Keratinocyte (primary cell): ENCODE measurements around the gene TENM3. TPM values are rescaled to one million over a fixed set of nuclear protein-coding genes. Genes with fewer than 3 reads are reported as not detected.

Experiments used
- DNase-seq: peaks from one replicate; pipeline ENCODE4 v3.0.0-alpha.2; 2011; ENCODE audit warnings: low read depth, missing footprints, low spot score
- FAIRE-seq: peaks from 2 replicates; lab custom pipeline; 2011; peaks lifted over from hg19 to GRCh38; lab: Jason Lieb, UNC
- H2AFZ ChIP-seq: 2 replicates; pipeline ENCODE4 v1.6.0; 2012; ENCODE audit warnings: low read length, control low read depth, inconsistent platforms; ENCODE audit not compliant: control insufficient read depth
- H3K27ac ChIP-seq: 2 replicates; pipeline ENCODE4 v1.5.1; 2011; ENCODE audit warnings: low read length; ENCODE audit not compliant: control insufficient read depth, insufficient read depth
- H3K27me3 ChIP-seq: 3 replicates; pipeline ENCODE4 v1.6.0; 2011; ENCODE audit warnings: low read length; ENCODE audit not compliant: control insufficient read depth, insufficient read depth; ENCODE audit errors: extremely low read depth
- H3K36me3 ChIP-seq, 2 experiments: 2 replicates in 1 of 2; 3 replicates in 1 of 2; pipeline ENCODE4 v1.5.1; 2011; ENCODE audit warnings: low read length in 2 of 2, mild to moderate bottlenecking in 1 of 2; ENCODE audit not compliant: control insufficient read depth in 2 of 2, insufficient read depth in 2 of 2; ENCODE audit errors: extremely low read depth in 1 of 2
- H3K4me1 ChIP-seq: 3 replicates; pipeline ENCODE4 v1.5.1; 2011; ENCODE audit warnings: low read length; ENCODE audit not compliant: control insufficient read depth, insufficient read depth; ENCODE audit errors: extremely low read depth
- H3K4me2 ChIP-seq: 3 replicates; pipeline ENCODE4 v1.6.0; 2011; ENCODE audit warnings: low read depth, low read length; ENCODE audit not compliant: control insufficient read depth, insufficient read depth; ENCODE audit errors: extremely low read depth
- H3K4me3 ChIP-seq, 3 experiments: fragments of 200-600 bp in 1 of 3; sonication (generic) in 1 of 3; 2 replicates in 2 of 3; 3 replicates in 1 of 3; pipeline ENCODE4 v1.5.1; 2011 to 2016; ENCODE audit warnings: low read length in 3 of 3, mild to moderate bottlenecking in 3 of 3, control low read depth in 2 of 3, inconsistent platforms in 1 of 3, low read depth in 1 of 3, mixed read lengths in 1 of 3, mixed run types in 1 of 3, moderate library complexity in 1 of 3; ENCODE audit not compliant: control insufficient read depth in 2 of 3, insufficient read depth in 2 of 3; ENCODE audit errors: extremely low read depth in 1 of 3
- H3K79me2 ChIP-seq: 2 replicates; pipeline ENCODE4 v1.6.0; 2012; ENCODE audit warnings: low read length; ENCODE audit not compliant: control insufficient read depth, insufficient read depth
- H3K9ac ChIP-seq: 3 replicates; pipeline ENCODE4 v1.6.0; 2011; ENCODE audit warnings: low read length; ENCODE audit not compliant: control insufficient read depth, insufficient read depth; ENCODE audit errors: extremely low read depth
- H3K9me1 ChIP-seq: 3 replicates; pipeline ENCODE4 v1.6.0; 2011; ENCODE audit warnings: low read length; ENCODE audit not compliant: control insufficient read depth, insufficient read depth; ENCODE audit errors: extremely low read depth
- H3K9me3 ChIP-seq: 2 replicates; pipeline ENCODE4 v1.5.1; 2012; ENCODE audit warnings: low read depth, low read length; ENCODE audit not compliant: control insufficient read depth
- H4K20me1 ChIP-seq: 3 replicates; pipeline ENCODE4 v1.6.0; 2011; ENCODE audit warnings: low read length; ENCODE audit not compliant: control insufficient read depth, insufficient read depth; ENCODE audit errors: extremely low read depth
- CTCF ChIP-seq, 3 experiments: IDR thresholded peaks in 1 of 3; conservative IDR thresholded peaks in 1 of 3; optimal IDR thresholded peaks in 1 of 3; 2 replicates in 2 of 3; 3 replicates in 1 of 3; pipeline versions ENCODE3 to v1.5.1; 2011; ENCODE audit warnings: low read length in 3 of 3, mild to moderate bottlenecking in 3 of 3, moderate library complexity in 2 of 3, control low read depth in 1 of 3, inconsistent platforms in 1 of 3; ENCODE audit not compliant: insufficient read depth in 2 of 3; ENCODE audit errors: extremely low read depth in 1 of 3
- EZH2 ChIP-seq: IDR thresholded peaks from one replicate; pipeline ENCODE4 v1.6.1; 2012; ENCODE audit warnings: inconsistent platforms, mild to moderate bottlenecking, low read length, moderate library complexity
- dilution Hi-C: fragments of 300-500 bp; cut with MboI; formaldehyde crosslinking; loops from one replicate; pipeline ENCODE4 v1.7.0; 2020; ENCODE audit warnings: low sequenced_read_pairs; ENCODE audit not compliant: extremely low pct_ligation_motif_present
- polyA plus RNA-seq, 5 experiments: library from polyadenylated mRNA; depleted of rRNA in 3 of 5; stranded (reverse) in 3 of 5; stranded (forward) in 1 of 5; unstranded in 1 of 5; fragments of >200 nt; gene quantifications; 1 replicate in 1 of 5; 2 replicates in 3 of 5; 3 replicates in 1 of 5; pipeline versions ENCODE4 v1.2.1 to v1.2.3, GENCODE V29; 2011 to 2012; ENCODE audit warnings: missing spikeins in 2 of 5, low read depth in 1 of 5, low replicate concordance in 1 of 5

TENM3 gene
- polyA plus RNA-seq, 1 donor (not counting 4 experiments of a cell fraction or from before 2014, with no cell fraction given) = 17.0 TPM

DNA sequence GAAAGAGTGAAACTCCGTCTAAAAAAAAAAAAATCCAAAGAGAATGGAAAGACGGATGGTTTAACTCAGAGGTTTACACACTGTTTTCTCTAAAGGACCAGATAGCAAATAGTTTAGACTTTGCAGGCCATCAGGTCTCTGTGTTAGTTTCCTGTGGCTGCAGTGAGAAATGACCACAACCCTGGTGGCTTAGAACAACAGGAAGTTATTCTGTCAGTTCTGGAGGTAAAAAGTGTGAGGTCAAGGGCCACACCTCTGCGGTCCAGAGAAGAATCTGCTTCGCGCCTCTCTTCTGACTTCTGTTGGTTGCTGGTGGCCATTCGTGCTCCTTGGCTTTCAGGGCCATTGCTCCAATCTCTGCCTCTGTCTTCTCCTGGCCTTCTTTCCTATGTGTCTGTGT lies 76.9 kb downstream of the TENM3 start:
- DNase-seq = no peak
- Histone ChIP-seq H3K9me1 (no peaks in the 10 kb centered on the region), H3K27me3 (no peaks in the 10 kb centered on the region), H3K79me2 (no peaks in the 10 kb centered on the region), H4K20me1 (no peaks in the 10 kb centered on the region), H3K4me1 (peaks cover 4% of the 10 kb centered on the region), H3K36me3 (peaks cover 0 to 1% of the 10 kb centered on the region in 2 experiments), H2AFZ (no peak overlapping the region), H3K27ac (no peak overlapping the region), H3K9ac (no peak overlapping the region), H3K4me3 (no peak overlapping the region), H3K4me2 (no peak overlapping the region), H3K9me3 (no peaks in the 10 kb centered on the region)
- dilution Hi-C loops = no loop called here
- TF ChIP-seq EZH2 (no peak), CTCF (optimal IDR thresholded peaks at IDR 0.05 in 1 of 3, IDR thresholded peaks at IDR 0.05 in 1 of 3, conservative IDR thresholded peaks at IDR 0.05 in 1 of 3; ENCODE audit: extremely low read depth in 1 of 3, insufficient read depth in 2 of 3, low read length in 3 of 3) (no peak)
- no peak for FAIRE-seq

DNA sequence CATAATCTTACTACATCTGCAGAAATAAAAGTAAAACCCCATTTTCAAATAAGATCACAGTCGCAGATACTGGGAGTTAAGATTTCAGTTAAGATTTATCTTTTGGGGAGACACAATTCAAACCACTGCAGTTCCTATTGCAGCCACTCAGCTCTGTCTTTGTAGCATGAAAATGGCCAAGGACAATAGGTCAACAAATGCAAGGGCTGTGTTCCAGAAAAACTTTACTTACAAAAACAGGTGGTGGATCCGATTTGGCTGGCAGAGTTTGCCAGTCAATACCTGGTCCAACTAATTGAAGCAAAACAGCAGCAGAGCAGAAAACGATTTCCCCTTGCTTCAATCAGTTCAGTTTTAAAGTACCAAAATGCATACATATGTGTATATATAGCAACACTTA lies 77.4 kb downstream of the TENM3 start:
- TF ChIP-seq EZH2 = no peak
- TF ChIP-seq CTCF (optimal IDR thresholded peaks at IDR 0.05 in 1 of 3, IDR thresholded peaks at IDR 0.05 in 1 of 3, conservative IDR thresholded peaks at IDR 0.05 in 1 of 3; ENCODE audit: extremely low read depth in 1 of 3, insufficient read depth in 2 of 3, low read length in 3 of 3) = no peak
- dilution Hi-C loops = no loop called here
- FAIRE-seq = no peak

More for the DNA sequence above, 77.4 kb downstream of the TENM3 start:
- DNase-seq = no peak
- H3K4me3 ChIP-seq = no peak overlapping the region
- H3K9me1 ChIP-seq = no peaks in the 10 kb centered on the region
- H3K27ac ChIP-seq = no peak overlapping the region
- H3K4me2 ChIP-seq = no peak overlapping the region
- no peaks in the 10 kb centered on the region for H3K27me3 ChIP-seq
- no peaks in the 10 kb centered on the region for H3K9me3 ChIP-seq
- H2AFZ ChIP-seq = no peak overlapping the region
- H3K9ac ChIP-seq = no peak overlapping the region
- H3K36me3 ChIP-seq = peaks cover 0 to 1% of the 10 kb centered on the region in 2 experiments
- H4K20me1 ChIP-seq = no peaks in the 10 kb centered on the region
- H3K79me2 ChIP-seq = no peaks in the 10 kb centered on the region
- peaks cover 4% of the 10 kb centered on the region for H3K4me1 ChIP-seq
